H1 (cell line): ENCODE measurements around the gene ZNF350. TPM values are rescaled to one million over a fixed set of nuclear protein-coding genes. Genes with fewer than 3 reads are reported as not detected.
"Not testable (repeated sequence)": the region's sequence is repeated elsewhere in the genome, so short reads cannot be mapped to it uniquely, and the experiment has no call there.

Experiments used
- CTCF ChIA-PET: fragments of 300-600 bp; sonication (Branson Sonifier 250); formaldehyde crosslinking; loops from one replicate; lab custom pipeline; 2021; ENCODE audit not compliant: partially characterized antibody; lab: Charles Lee
- POLR2A ChIA-PET: fragments of 300-600 bp; sonication (Branson Sonifier 250); formaldehyde crosslinking; loops from one replicate; lab custom pipeline; 2021; ENCODE audit warnings: inconsistent platforms; ENCODE audit not compliant: partially characterized antibody; lab: Charles Lee
- DNase-seq, 2 experiments: peaks; one replicate each; pipeline versions ENCODE4 v3.0.0 to v3.0.0-alpha.2; 2010 to 2022; ENCODE audit warnings: low spot score in 2 of 2, low read depth in 1 of 2, mixed read lengths in 1 of 2
- FAIRE-seq: peaks from 2 replicates; lab custom pipeline; 2011; peaks lifted over from hg19 to GRCh38; lab: Jason Lieb, UNC
- H2AFZ ChIP-seq: 2 replicates; pipeline ENCODE4 v1.8.1; 2012; ENCODE audit warnings: low read length, inconsistent platforms
- H2AK5ac ChIP-seq: 2 replicates; pipeline ENCODE4 v1.6.1; 2013; ENCODE audit warnings: low read depth, low read length
- H2BK120ac ChIP-seq: replicated peaks from 2 replicates; pipeline ENCODE3; 2013; ENCODE audit warnings: low read depth, low read length, inconsistent platforms
- H2BK12ac ChIP-seq: 2 replicates; pipeline ENCODE4 v1.6.1; 2013; ENCODE audit warnings: low read depth, low read length
- H2BK15ac ChIP-seq: 2 replicates; pipeline ENCODE4 v1.6.1; 2013; ENCODE audit warnings: low read length
- H2BK20ac ChIP-seq: 2 replicates; pipeline ENCODE4 v1.6.1; 2013; ENCODE audit warnings: low read length
- H2BK5ac ChIP-seq: 2 replicates; pipeline ENCODE4 v1.6.1; 2013; ENCODE audit warnings: low read depth, low read length
- H3K14ac ChIP-seq: 2 replicates; pipeline ENCODE4 v1.6.1; 2013; ENCODE audit warnings: inconsistent platforms; ENCODE audit not compliant: insufficient read length
- H3K18ac ChIP-seq: 2 replicates; pipeline ENCODE4 v1.6.1; 2013; ENCODE audit warnings: low read length; ENCODE audit errors: extremely low read depth
- H3K23ac ChIP-seq: 2 replicates; pipeline ENCODE4 v1.6.1; 2013; ENCODE audit warnings: inconsistent platforms; ENCODE audit not compliant: insufficient read length
- H3K23me2 ChIP-seq: 2 replicates; pipeline ENCODE4 v1.6.1; 2013; ENCODE audit warnings: low read depth, low read length
- H3K27ac ChIP-seq: 2 replicates; pipeline ENCODE4 v1.6.1; 2011; ENCODE audit warnings: low read depth, low read length, inconsistent platforms
- H3K27me3 ChIP-seq, 4 experiments: replicated peaks in 1 of 4; 1 replicate in 1 of 4; 2 replicates in 3 of 4; pipeline versions ENCODE4 v1.6.1 to v1.8.1; 2011 to 2013; ENCODE audit warnings: low read length in 3 of 4, mild to moderate bottlenecking in 3 of 4, inconsistent platforms in 2 of 4, mixed read lengths in 2 of 4, moderate library complexity in 1 of 4; ENCODE audit not compliant: control insufficient read depth in 3 of 4, insufficient read depth in 3 of 4; ENCODE audit errors: extremely low read depth in 1 of 4
- H3K36me3 ChIP-seq, 4 experiments: 2 replicates each; pipeline versions ENCODE4 v1.6.1 to v1.8.1; 2011 to 2013; ENCODE audit warnings: mild to moderate bottlenecking in 4 of 4, low read length in 3 of 4, moderate library complexity in 2 of 4, control low read depth in 1 of 4, inconsistent platforms in 1 of 4; ENCODE audit not compliant: insufficient read depth in 4 of 4, control insufficient read depth in 2 of 4
- H3K4ac ChIP-seq: replicated peaks from 2 replicates; pipeline ENCODE3; 2013; ENCODE audit warnings: low read length, low read depth, mixed read lengths, inconsistent platforms; ENCODE audit not compliant: insufficient read length
- H3K4me1 ChIP-seq, 4 experiments: replicated peaks in 1 of 4; 1 replicate in 1 of 4; 2 replicates in 3 of 4; pipeline versions ENCODE4 v1.6.1 to v1.8.1; 2011 to 2013; ENCODE audit warnings: low read length in 3 of 4, inconsistent platforms in 2 of 4, mixed read lengths in 1 of 4; ENCODE audit not compliant: insufficient read depth in 4 of 4, control insufficient read depth in 3 of 4
- H3K4me2 ChIP-seq, 2 experiments: 2 replicates each; pipeline versions ENCODE4 v1.6.1 to v1.8.1; 2011 to 2013; ENCODE audit warnings: low read depth in 2 of 2, low read length in 2 of 2, control low read depth in 1 of 2, inconsistent platforms in 1 of 2, mild to moderate bottlenecking in 1 of 2; ENCODE audit not compliant: insufficient read depth in 1 of 2
- H3K4me3 ChIP-seq, 4 experiments: fragments of 200-600, 300-600 bp in 1 of 4; sonication (generic), shearing (Covaris generic), sonication (Bioruptor Twin) in 1 of 4; 2 replicates each; pipeline versions ENCODE4 v1.5.1 to v1.8.1; 2011 to 2016; ENCODE audit warnings: low read length in 4 of 4, low read depth in 3 of 4, control low read depth in 2 of 4, inconsistent platforms in 2 of 4, mild to moderate bottlenecking in 2 of 4, mixed read lengths in 1 of 4, moderate library complexity in 1 of 4; ENCODE audit not compliant: insufficient read depth in 2 of 4; ENCODE audit errors: extremely low read depth in 1 of 4
- H3K56ac ChIP-seq: replicated peaks from 2 replicates; pipeline ENCODE3; 2013; ENCODE audit warnings: low read depth, mild to moderate bottlenecking, mixed read lengths, low read length, inconsistent platforms; ENCODE audit not compliant: insufficient read length
- H3K79me1 ChIP-seq: 2 replicates; pipeline ENCODE4 v1.6.1; 2013; ENCODE audit warnings: low read depth, low read length, control low read depth
- H3K79me2 ChIP-seq, 2 experiments: 2 replicates each; pipeline versions ENCODE4 v1.6.1 to v1.8.1; 2012 to 2013; ENCODE audit warnings: low read length in 2 of 2, mild to moderate bottlenecking in 2 of 2, inconsistent platforms in 1 of 2; ENCODE audit not compliant: insufficient read depth in 2 of 2, control insufficient read depth in 1 of 2
- H3K9ac ChIP-seq, 4 experiments: replicated peaks in 1 of 4; 1 replicate in 1 of 4; 2 replicates in 3 of 4; pipeline versions ENCODE4 v1.6.1 to v1.8.1; 2011 to 2013; ENCODE audit warnings: low read depth in 3 of 4, low read length in 3 of 4, control low read depth in 2 of 4, mild to moderate bottlenecking in 2 of 4, moderate library complexity in 2 of 4, inconsistent platforms in 1 of 4; ENCODE audit errors: extremely low read depth in 1 of 4
- H3K9me3 ChIP-seq, 2 experiments: 2 replicates each; pipeline versions ENCODE4 v1.6.1 to v1.8.1; 2012 to 2013; ENCODE audit warnings: mild to moderate bottlenecking in 2 of 2, moderate library complexity in 2 of 2, control low read depth in 1 of 2, inconsistent platforms in 1 of 2, low read depth in 1 of 2, low read length in 1 of 2, mixed read lengths in 1 of 2; ENCODE audit not compliant: insufficient read depth in 2 of 2
- H4K20me1 ChIP-seq, 2 experiments: replicated peaks in 1 of 2; 2 replicates each; pipeline versions ENCODE3 to v1.8.1; 2011 to 2013; ENCODE audit warnings: inconsistent platforms in 2 of 2, low read length in 2 of 2, mild to moderate bottlenecking in 1 of 2; ENCODE audit not compliant: insufficient read depth in 2 of 2, control insufficient read depth in 1 of 2
- H4K5ac ChIP-seq: 2 replicates; pipeline ENCODE4 v1.6.1; 2013; ENCODE audit warnings: low read length, low read depth, mixed read lengths, inconsistent platforms; ENCODE audit not compliant: insufficient read length
- H4K8ac ChIP-seq: 2 replicates; pipeline ENCODE4 v1.8.0; 2013; ENCODE audit warnings: mild to moderate bottlenecking, moderate library complexity, low read length, inconsistent platforms; ENCODE audit not compliant: insufficient read depth; ENCODE audit errors: extremely low read depth
- H4K91ac ChIP-seq: replicated peaks from 2 replicates; pipeline ENCODE3; 2013; ENCODE audit warnings: low read length, mixed read lengths, inconsistent platforms; ENCODE audit not compliant: insufficient read length
- BRCA1 ChIP-seq: IDR thresholded peaks from 2 replicates; pipeline ENCODE4 v1.6.1; 2012; ENCODE audit warnings: low read depth, low read length, improper control_type of control experiment
- WGBS, 2 experiments: shearing (Covaris generic) in 1 of 2; methylation state at CpG; one replicate each; pipeline versions ENCODE4 v1.1.6 to v1.1.7; 2013 to 2015; ENCODE audit warnings: low lambda C conversion rate in 2 of 2, mixed read lengths in 2 of 2, inconsistent platforms in 1 of 2, low coverage in 1 of 2, missing lambda C conversion rate in 1 of 2; ENCODE audit not compliant: insufficient replicate concordance in 2 of 2, insufficient coverage in 1 of 2, insufficient read length in 1 of 2; ENCODE audit errors: extremely low coverage in 1 of 2, missing lambda C conversion rate in 1 of 2; 5-methylcytosine and 5-hydroxymethylcytosine counted together
- polyA plus RNA-seq, 7 experiments: library from polyadenylated mRNA; depleted of rRNA in 3 of 7; stranded (reverse) in 5 of 7; unstranded in 2 of 7; fragments of >200 nt in 5 of 7; fragments of 200-250 nt in 2 of 7; gene quantifications; 1 replicate in 5 of 7; 2 replicates in 1 of 7; 4 replicates in 1 of 7; pipeline versions ENCODE4 v1.2.1 to v1.2.3, GENCODE V29; 2011 to 2013; ENCODE audit warnings: missing spikeins in 2 of 7, mixed read lengths in 2 of 7
- total RNA-seq: library from RNA; stranded (reverse); fragmentation: NEBNext Ultra II Directional; extraction: Animal tissue kit (Norgen Biotek cat#: 25700); gene quantifications from 2 replicates; pipeline ENCODE4 v1.2.1, GENCODE V29; 2021

Gene ZNF350
- total and polyA plus RNA-seq, 2 of the 8 experiments (the other 6 are each of a cell fraction or from before 2014, with no cell fraction given): 1.7 to 5.3 TPM

GRCh38 chr19:51983361-51983760 lies 3.3 kb downstream of the ZNF350 start (continued):
- no peak for TF ChIP-seq BRCA1

- POLR2A ChIA-PET, H4K91ac ChIP-seq, H4K20me1 ChIP-seq, CTCF ChIA-PET, H2BK5ac ChIP-seq, H3K79me1 ChIP-seq, H2BK20ac ChIP-seq, H2BK12ac ChIP-seq, H3K27me3 ChIP-seq, H3K4ac ChIP-seq, DNase-seq, FAIRE-seq, H3K27ac ChIP-seq, H3K14ac ChIP-seq, H3K23me2 ChIP-seq, H2AFZ ChIP-seq, H3K4me3 ChIP-seq, H3K56ac ChIP-seq, H3K9ac ChIP-seq, H2AK5ac ChIP-seq, H2BK120ac ChIP-seq, H3K4me1 ChIP-seq, H2BK15ac ChIP-seq, H4K8ac ChIP-seq, H3K4me2 ChIP-seq, H4K5ac ChIP-seq, H3K23ac ChIP-seq, H3K18ac ChIP-seq: not testable (repeated sequence)
- Histone ChIP-seq H3K36me3 (peaks cover 0 to 11% (median 0%) of the 10 kb centered on the region in 4 experiments; a peak in 3 of 8 replicates), H3K79me2 (peaks cover 0 to 68% of the 10 kb centered on the region in 2 experiments; a peak in 3 of 4 replicates), H3K9me3 (peaks cover 14 to 31% of the 10 kb centered on the region in 2 experiments)
- 86% methylated on average over 6 of the region's 6 CpGs; no CpG with 5 or more reads in 1 of the 2 experiments for WGBS, 2 experiments
Observed at GRCh38 chr19:51980926-51981325, 5.7 kb downstream of the ZNF350 start.
